Liver (tissue), 9 donors: ENCODE data around the gene CDKL4. TPM values are rescaled to one million over a fixed set of nuclear protein-coding genes. Genes with fewer than 3 reads are reported as not detected.

Experiments used
- DNase-seq: peaks from one replicate; pipeline ENCODE4 v3.0.0-alpha.2; 2017; ENCODE audit warnings: low spot score
- H3K27ac ChIP-seq, 2 donors: one replicate each; pipeline ENCODE4 v1.7.0; 2013; ENCODE audit warnings: inconsistent platforms in 2 of 2, low read length in 2 of 2, control low read depth in 1 of 2, low read depth in 1 of 2, mild to moderate bottlenecking in 1 of 2
- H3K27me3 ChIP-seq, 4 donors: one replicate each; pipeline versions ENCODE4 v1.6.1 to v1.7.0; 2013; ENCODE audit warnings: low read length in 3 of 4, inconsistent platforms in 1 of 4, mild to moderate bottlenecking in 1 of 4, moderate library complexity in 1 of 4; ENCODE audit not compliant: control insufficient read depth in 4 of 4, insufficient read depth in 4 of 4
- H3K36me3 ChIP-seq, 4 donors: one replicate each; pipeline versions ENCODE4 v1.6.1 to v1.7.0; 2013; ENCODE audit warnings: low read length in 3 of 4, mild to moderate bottlenecking in 3 of 4, low read depth in 1 of 4, moderate library complexity in 1 of 4; ENCODE audit not compliant: control insufficient read depth in 4 of 4, insufficient read depth in 3 of 4
- H3K4me1 ChIP-seq, 4 donors: one replicate each; pipeline versions ENCODE4 v1.6.1 to v1.7.0; 2013; ENCODE audit warnings: low read length in 3 of 4, mild to moderate bottlenecking in 3 of 4, moderate library complexity in 1 of 4; ENCODE audit not compliant: control insufficient read depth in 4 of 4, insufficient read depth in 4 of 4
- H3K4me3 ChIP-seq, 3 donors: one replicate each; pipeline versions ENCODE4 v1.6.1 to v1.7.0; 2013; ENCODE audit warnings: low read length in 3 of 3, control low read depth in 1 of 3, low read depth in 1 of 3, mild to moderate bottlenecking in 1 of 3
- H3K9ac ChIP-seq, 2 donors: one replicate each; pipeline ENCODE4 v1.7.0; 2013; ENCODE audit warnings: low read length in 2 of 2, mild to moderate bottlenecking in 2 of 2, moderate library complexity in 2 of 2, control low read depth in 1 of 2, low read depth in 1 of 2
- H3K9me3 ChIP-seq, 4 donors: one replicate each; pipeline versions ENCODE4 v1.6.1 to v1.7.0; 2013; ENCODE audit warnings: low read length in 3 of 4; ENCODE audit not compliant: control insufficient read depth in 4 of 4
- EGR1 ChIP-seq, 2 donors: IDR thresholded peaks; 2 replicates each; pipeline ENCODE4 v1.6.1; 2016 to 2018; ENCODE audit warnings: antibody characterized with exemption in 2 of 2, low read depth in 2 of 2
- FOXA1 ChIP-seq: IDR thresholded peaks from 2 replicates; pipeline ENCODE4 v1.6.1; 2016; ENCODE audit warnings: antibody characterized with exemption
- FOXA2 ChIP-seq: IDR thresholded peaks from 2 replicates; pipeline ENCODE4 v1.6.1; 2016; ENCODE audit warnings: antibody characterized with exemption
- HNF4A ChIP-seq, 2 donors: conservative IDR thresholded peaks; 2 replicates each; pipeline ENCODE4 v1.6.1; 2016; ENCODE audit warnings: antibody characterized with exemption in 2 of 2, mild to moderate bottlenecking in 2 of 2
- NR2F2 ChIP-seq: IDR thresholded peaks from 2 replicates; pipeline ENCODE4 v1.6.1; 2016; ENCODE audit warnings: antibody characterized with exemption
- RAD21 ChIP-seq, 2 donors: IDR thresholded peaks; 2 replicates each; pipeline ENCODE4 v1.6.1; 2016; ENCODE audit warnings: antibody characterized with exemption in 2 of 2, mild to moderate bottlenecking in 2 of 2
- RXRA ChIP-seq, 2 donors: IDR thresholded peaks; 2 replicates each; pipeline ENCODE4 v1.6.1; 2017 to 2018; ENCODE audit warnings: antibody characterized with exemption in 2 of 2, mild to moderate bottlenecking in 1 of 2
- SP1 ChIP-seq: IDR thresholded peaks from 2 replicates; pipeline ENCODE4 v1.6.1; 2018; ENCODE audit warnings: antibody characterized with exemption, mild to moderate bottlenecking
- TAF1 ChIP-seq: conservative IDR thresholded peaks from 2 replicates; pipeline ENCODE4 v1.6.1; 2016; ENCODE audit warnings: antibody characterized with exemption, mild to moderate bottlenecking
- WGBS: extraction: QIAGEN DNeasy Blood & Tissue Kit; methylation state at CpG from one replicate; pipeline ENCODE4 v1.1.7; 2013; 5-methylcytosine and 5-hydroxymethylcytosine counted together
- polyA plus RNA-seq, 2 donors: library from polyadenylated mRNA; stranded (reverse) in 1 of 2; unstranded in 1 of 2; fragments of 200-250 nt in 1 of 2; fragments of >200 nt in 1 of 2; fragmentation: Nextera tagmentation in 1 of 2; extraction: Ambion mirVana in 1 of 2; gene quantifications; one replicate each; pipeline versions ENCODE4 v1.2.1 to v1.2.3, GENCODE V29; 2013 to 2015
- total RNA-seq, 2 donors: library from RNA; depleted of rRNA; stranded (reverse); fragments of >200 nt; gene quantifications; one replicate each; pipeline ENCODE4 v1.2.3, GENCODE V29; 2014
- TF ChIP-seq, protein P1 (sequence below): IDR thresholded peaks from 2 replicates; pipeline ENCODE4 v1.6.1; 2016; ENCODE audit warnings: antibody characterized with exemption, mild to moderate bottlenecking
- TF ChIP-seq, protein P2 (sequence below): fragments of 150-350 bp; IDR thresholded peaks from 2 replicates; pipeline ENCODE4 v1.5.1; 2017; ENCODE audit warnings: improper control_type of control experiment, low read depth, low read length; ENCODE audit not compliant: missing input control
- TF ChIP-seq, protein P3 (sequence below): IDR thresholded peaks from 2 replicates; pipeline ENCODE4 v1.6.1; 2016; ENCODE audit warnings: antibody characterized with exemption
- TF ChIP-seq, protein P4 (sequence below): IDR thresholded peaks from 2 replicates; pipeline ENCODE4 v1.6.1; 2016; ENCODE audit warnings: antibody characterized with exemption
- donor health status: healthy.
- donor health status: healthy.
- donor health status: healthy.
- donor health status: healthy.
- donor health status: healthy.

Gene CDKL4
- total and polyA plus RNA-seq, 4 donors = 0.25 to 1.1 TPM; not detected in 2

DNA sequence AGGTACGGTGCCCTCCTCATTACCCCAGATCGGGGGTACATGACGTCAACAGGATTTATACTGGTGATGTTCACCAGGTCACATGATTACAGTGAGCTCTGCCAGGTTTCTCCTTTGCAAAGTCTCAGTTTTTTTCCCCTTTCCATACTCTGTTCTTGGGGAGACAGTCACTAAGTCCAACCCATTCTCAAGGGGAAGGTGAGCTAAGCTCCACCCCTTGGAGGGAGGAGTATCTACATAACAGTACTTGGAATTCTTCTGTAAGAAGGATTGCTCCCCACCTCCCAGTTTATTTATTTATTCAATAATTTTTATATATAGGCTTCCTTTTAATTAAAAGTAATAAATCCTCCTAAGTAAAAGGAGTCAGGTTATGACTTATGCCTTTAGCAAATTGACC, 88.8 kb downstream of the CDKL4 start:
- no peaks in the 10 kb centered on the region for H3K9me3 ChIP-seq
- TF ChIP-seq FOXA2 = no peak
- DNase-seq = no peak
- no peak overlapping the region for H3K27ac ChIP-seq
- H3K36me3 ChIP-seq = no peaks in the 10 kb centered on the region
- WGBS = 88% methylated on average over 3 of the region's 3 CpGs
- H3K4me3 ChIP-seq = no peak overlapping the region
- no peak overlapping the region for H3K9ac ChIP-seq
- H3K4me1 ChIP-seq = peaks cover 0 to 5% (median under 1%) of the 10 kb centered on the region in 4 donors
- H3K27me3 ChIP-seq = no peaks in the 10 kb centered on the region

DNA sequence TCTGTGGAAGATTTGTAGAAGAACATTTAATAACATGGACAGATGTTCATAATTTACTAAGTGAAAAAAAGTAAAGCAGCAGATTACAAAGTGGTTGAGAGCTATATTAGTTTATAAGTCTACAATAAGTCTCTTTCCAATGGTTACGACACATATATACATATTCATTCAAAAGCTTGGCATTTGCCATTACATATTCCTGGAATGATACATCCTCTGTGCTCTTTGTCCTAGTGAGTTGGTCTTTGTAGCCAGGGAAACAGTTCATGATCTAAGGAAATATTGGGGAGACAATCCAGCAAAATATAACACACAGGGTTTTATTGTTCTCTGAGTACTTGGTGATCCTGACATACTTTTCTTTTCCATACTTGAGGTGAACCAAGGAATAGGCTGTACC, 90.5 kb downstream of the CDKL4 start:
- H3K9me3 ChIP-seq = no peaks in the 10 kb centered on the region
- no peak overlapping the region for H3K27ac ChIP-seq
- no peaks in the 10 kb centered on the region for H3K27me3 ChIP-seq
- H3K9ac ChIP-seq = no peak overlapping the region
- H3K36me3 ChIP-seq = no peaks in the 10 kb centered on the region
- peaks cover 0 to 5% (median under 1%) of the 10 kb centered on the region in 4 donors for H3K4me1 ChIP-seq
- WGBS = 98% methylated on average over 1 of the region's 1 CpG
- TF ChIP-seq, protein P1, sequence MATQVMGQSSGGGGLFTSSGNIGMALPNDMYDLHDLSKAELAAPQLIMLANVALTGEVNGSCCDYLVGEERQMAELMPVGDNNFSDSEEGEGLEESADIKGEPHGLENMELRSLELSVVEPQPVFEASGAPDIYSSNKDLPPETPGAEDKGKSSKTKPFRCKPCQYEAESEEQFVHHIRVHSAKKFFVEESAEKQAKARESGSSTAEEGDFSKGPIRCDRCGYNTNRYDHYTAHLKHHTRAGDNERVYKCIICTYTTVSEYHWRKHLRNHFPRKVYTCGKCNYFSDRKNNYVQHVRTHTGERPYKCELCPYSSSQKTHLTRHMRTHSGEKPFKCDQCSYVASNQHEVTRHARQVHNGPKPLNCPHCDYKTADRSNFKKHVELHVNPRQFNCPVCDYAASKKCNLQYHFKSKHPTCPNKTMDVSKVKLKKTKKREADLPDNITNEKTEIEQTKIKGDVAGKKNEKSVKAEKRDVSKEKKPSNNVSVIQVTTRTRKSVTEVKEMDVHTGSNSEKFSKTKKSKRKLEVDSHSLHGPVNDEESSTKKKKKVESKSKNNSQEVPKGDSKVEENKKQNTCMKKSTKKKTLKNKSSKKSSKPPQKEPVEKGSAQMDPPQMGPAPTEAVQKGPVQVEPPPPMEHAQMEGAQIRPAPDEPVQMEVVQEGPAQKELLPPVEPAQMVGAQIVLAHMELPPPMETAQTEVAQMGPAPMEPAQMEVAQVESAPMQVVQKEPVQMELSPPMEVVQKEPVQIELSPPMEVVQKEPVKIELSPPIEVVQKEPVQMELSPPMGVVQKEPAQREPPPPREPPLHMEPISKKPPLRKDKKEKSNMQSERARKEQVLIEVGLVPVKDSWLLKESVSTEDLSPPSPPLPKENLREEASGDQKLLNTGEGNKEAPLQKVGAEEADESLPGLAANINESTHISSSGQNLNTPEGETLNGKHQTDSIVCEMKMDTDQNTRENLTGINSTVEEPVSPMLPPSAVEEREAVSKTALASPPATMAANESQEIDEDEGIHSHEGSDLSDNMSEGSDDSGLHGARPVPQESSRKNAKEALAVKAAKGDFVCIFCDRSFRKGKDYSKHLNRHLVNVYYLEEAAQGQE = no peak
- TF ChIP-seq RAD21 (IDR thresholded peaks at IDR 0.05) = no peak
- no peak for TF ChIP-seq EGR1 (IDR thresholded peaks at IDR 0.05; ENCODE audit: low read depth in 2 of 2)
- TF ChIP-seq, protein P2, sequence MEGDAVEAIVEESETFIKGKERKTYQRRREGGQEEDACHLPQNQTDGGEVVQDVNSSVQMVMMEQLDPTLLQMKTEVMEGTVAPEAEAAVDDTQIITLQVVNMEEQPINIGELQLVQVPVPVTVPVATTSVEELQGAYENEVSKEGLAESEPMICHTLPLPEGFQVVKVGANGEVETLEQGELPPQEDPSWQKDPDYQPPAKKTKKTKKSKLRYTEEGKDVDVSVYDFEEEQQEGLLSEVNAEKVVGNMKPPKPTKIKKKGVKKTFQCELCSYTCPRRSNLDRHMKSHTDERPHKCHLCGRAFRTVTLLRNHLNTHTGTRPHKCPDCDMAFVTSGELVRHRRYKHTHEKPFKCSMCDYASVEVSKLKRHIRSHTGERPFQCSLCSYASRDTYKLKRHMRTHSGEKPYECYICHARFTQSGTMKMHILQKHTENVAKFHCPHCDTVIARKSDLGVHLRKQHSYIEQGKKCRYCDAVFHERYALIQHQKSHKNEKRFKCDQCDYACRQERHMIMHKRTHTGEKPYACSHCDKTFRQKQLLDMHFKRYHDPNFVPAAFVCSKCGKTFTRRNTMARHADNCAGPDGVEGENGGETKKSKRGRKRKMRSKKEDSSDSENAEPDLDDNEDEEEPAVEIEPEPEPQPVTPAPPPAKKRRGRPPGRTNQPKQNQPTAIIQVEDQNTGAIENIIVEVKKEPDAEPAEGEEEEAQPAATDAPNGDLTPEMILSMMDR = no peak
- TF ChIP-seq RXRA (IDR thresholded peaks at IDR 0.05) = no peak
- no peak for DNase-seq
- H3K4me3 ChIP-seq = no peak overlapping the region

DNA sequence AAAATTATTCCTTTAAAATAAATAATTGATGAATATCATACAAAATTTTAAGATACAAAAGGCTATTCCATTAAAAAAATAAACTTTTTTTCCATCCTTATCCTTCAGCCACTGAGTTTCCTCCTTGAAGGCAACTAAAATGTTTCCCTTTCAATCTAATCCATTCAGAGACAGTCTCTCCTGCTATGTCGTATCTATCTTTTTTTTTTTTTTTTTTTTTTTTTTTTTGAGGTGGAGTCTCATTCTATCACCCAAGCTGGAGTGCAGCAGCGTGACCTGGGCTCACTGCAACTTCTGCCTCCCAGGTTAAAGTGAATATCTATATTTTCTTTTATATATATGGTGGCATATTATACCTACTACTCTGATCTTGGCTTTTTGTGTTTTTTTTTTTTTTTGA, 91.3 kb downstream of the CDKL4 start:
- Histone ChIP-seq H3K9me3 (no peaks in the 10 kb centered on the region), H3K27me3 (no peaks in the 10 kb centered on the region), H3K4me1 (peaks cover 0 to 5% (median 0%) of the 10 kb centered on the region in 4 donors), H3K4me3 (no peak overlapping the region), H3K27ac (no peak overlapping the region), H3K36me3 (no peaks in the 10 kb centered on the region), H3K9ac (no peak overlapping the region)
- 92% methylated on average over 2 of the region's 2 CpGs for WGBS
- no peak for DNase-seq
- TF ChIP-seq HNF4A (conservative IDR thresholded peaks at IDR 0.05) (no peak), RXRA (IDR thresholded peaks at IDR 0.05) (no peak), EGR1 (IDR thresholded peaks at IDR 0.05; ENCODE audit: low read depth in 2 of 2) (no peak), TAF1 (no peak), RAD21 (IDR thresholded peaks at IDR 0.05) (no peak), NR2F2 (no peak), SP1 (no peak), FOXA1 (no peak)
- TF ChIP-seq, protein P3, sequence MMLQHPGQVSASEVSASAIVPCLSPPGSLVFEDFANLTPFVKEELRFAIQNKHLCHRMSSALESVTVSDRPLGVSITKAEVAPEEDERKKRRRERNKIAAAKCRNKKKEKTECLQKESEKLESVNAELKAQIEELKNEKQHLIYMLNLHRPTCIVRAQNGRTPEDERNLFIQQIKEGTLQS = no peak
- TF ChIP-seq, protein P4, sequence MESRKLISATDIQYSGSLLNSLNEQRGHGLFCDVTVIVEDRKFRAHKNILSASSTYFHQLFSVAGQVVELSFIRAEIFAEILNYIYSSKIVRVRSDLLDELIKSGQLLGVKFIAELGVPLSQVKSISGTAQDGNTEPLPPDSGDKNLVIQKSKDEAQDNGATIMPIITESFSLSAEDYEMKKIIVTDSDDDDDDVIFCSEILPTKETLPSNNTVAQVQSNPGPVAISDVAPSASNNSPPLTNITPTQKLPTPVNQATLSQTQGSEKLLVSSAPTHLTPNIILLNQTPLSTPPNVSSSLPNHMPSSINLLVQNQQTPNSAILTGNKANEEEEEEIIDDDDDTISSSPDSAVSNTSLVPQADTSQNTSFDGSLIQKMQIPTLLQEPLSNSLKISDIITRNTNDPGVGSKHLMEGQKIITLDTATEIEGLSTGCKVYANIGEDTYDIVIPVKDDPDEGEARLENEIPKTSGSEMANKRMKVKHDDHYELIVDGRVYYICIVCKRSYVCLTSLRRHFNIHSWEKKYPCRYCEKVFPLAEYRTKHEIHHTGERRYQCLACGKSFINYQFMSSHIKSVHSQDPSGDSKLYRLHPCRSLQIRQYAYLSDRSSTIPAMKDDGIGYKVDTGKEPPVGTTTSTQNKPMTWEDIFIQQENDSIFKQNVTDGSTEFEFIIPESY = no peak
- TF ChIP-seq, protein P1 = no peak
- TF ChIP-seq, protein P2 = no peak
